ENCODE results near the gene PDPR.
"Not testable (repeated sequence)": the region's sequence is repeated elsewhere in the genome, so short reads cannot be mapped to it uniquely, and the experiment has no call there.

PDPR gene

GRCh38 chr16:70113982-70114826 is at the start of gene PDPR:
Gene PDPR (plus strand): TSS chr16:70114332. CDS start chr16:70120493, 6,161 bp downstream.
- DNase-seq, result peak; percentile 81

GRCh38 chr16:70064841-70065370 is 49.2 kb upstream of the PDPR start:
- not testable (repeated sequence) for DNase-seq

- DNase-seq, result not testable (repeated sequence)
These were observed 48.8 kb upstream of the PDPR start for GRCh38 chr16:70065376-70065745.

- DNase-seq, result peak; percentile 87
These were observed 48.1 kb upstream of the PDPR start for GRCh38 chr16:70065746-70066658.

GRCh38 chr16:70066751-70067150 is 47.4 kb upstream of the PDPR start:
- peak; percentile 1 for DNase-seq

- not testable (repeated sequence) for DNase-seq
These were observed 35.1 kb upstream of the PDPR start for GRCh38 chr16:70079081-70079480.

- not testable (repeated sequence) for DNase-seq
These were observed 32.9 kb upstream of the PDPR start for GRCh38 chr16:70081219-70081618.

GRCh38 chr16:70083931-70084330 is 30.2 kb upstream of the PDPR start:
- not testable (repeated sequence) for DNase-seq

GRCh38 chr16:70088160-70088559 is 26.0 kb upstream of the PDPR start:
- DNase-seq, result not testable (repeated sequence)

GRCh38 chr16:70088877-70089276 is 25.3 kb upstream of the PDPR start:
- DNase-seq, result not testable (repeated sequence)

- DNase-seq, result not testable (repeated sequence)
These were observed 24.8 kb upstream of the PDPR start for GRCh38 chr16:70089289-70089688.

- DNase-seq, result peak; percentile 17
These were observed 23.0 kb upstream of the PDPR start for GRCh38 chr16:70091104-70091503.

GRCh38 chr16:70094096-70094495 is 20.0 kb upstream of the PDPR start:
- DNase-seq, result not testable (repeated sequence)

- DNase-seq, result not testable (repeated sequence)
These were observed 4.4 kb upstream of the PDPR start for GRCh38 chr16:70109583-70110279.

GRCh38 chr16:70112162-70112561 is 2.0 kb upstream of the PDPR start:
- DNase-seq, result not testable (repeated sequence)

GRCh38 chr16:70113599-70113981 is 542 bp upstream of the PDPR start:
- DNase-seq, result not testable (repeated sequence)

GRCh38 chr16:70118354-70118753 is 4.2 kb downstream of the PDPR start:
- not testable (repeated sequence) for DNase-seq

- DNase-seq, result not testable (repeated sequence)
These were observed 4.6 kb downstream of the PDPR start for GRCh38 chr16:70118776-70119175.

- DNase-seq, result not testable (repeated sequence)
These were observed 6.3 kb downstream of the PDPR start for GRCh38 chr16:70120398-70120797.

GRCh38 chr16:70123822-70124221 is 9.7 kb downstream of the PDPR start:
- DNase-seq, result not testable (repeated sequence)

GRCh38 chr16:70126226-70126625 is 12.1 kb downstream of the PDPR start:
- not testable (repeated sequence) for DNase-seq

- DNase-seq, result not testable (repeated sequence)
These were observed 13.6 kb downstream of the PDPR start for GRCh38 chr16:70127706-70128105.

- DNase-seq, result not testable (repeated sequence)
These were observed 14.7 kb downstream of the PDPR start for GRCh38 chr16:70128844-70129243.

All from NCI-H1092 treated with DMSO at 0.1 percent for 48 hours (cell line).